Measurements from ENCODE around the gene F12.
"Not testable (repeated sequence)": the region's sequence is repeated elsewhere in the genome, so short reads cannot be mapped to it uniquely, and the experiment has no call there.

F12 gene

GRCh38 chr5:177425801-177426565 lies 16.6 kb upstream of the F12 start:
- DNase-seq (ENCODE audit: extremely low spot score), result peak; percentile 97
- TF ChIP-seq, protein P1, sequence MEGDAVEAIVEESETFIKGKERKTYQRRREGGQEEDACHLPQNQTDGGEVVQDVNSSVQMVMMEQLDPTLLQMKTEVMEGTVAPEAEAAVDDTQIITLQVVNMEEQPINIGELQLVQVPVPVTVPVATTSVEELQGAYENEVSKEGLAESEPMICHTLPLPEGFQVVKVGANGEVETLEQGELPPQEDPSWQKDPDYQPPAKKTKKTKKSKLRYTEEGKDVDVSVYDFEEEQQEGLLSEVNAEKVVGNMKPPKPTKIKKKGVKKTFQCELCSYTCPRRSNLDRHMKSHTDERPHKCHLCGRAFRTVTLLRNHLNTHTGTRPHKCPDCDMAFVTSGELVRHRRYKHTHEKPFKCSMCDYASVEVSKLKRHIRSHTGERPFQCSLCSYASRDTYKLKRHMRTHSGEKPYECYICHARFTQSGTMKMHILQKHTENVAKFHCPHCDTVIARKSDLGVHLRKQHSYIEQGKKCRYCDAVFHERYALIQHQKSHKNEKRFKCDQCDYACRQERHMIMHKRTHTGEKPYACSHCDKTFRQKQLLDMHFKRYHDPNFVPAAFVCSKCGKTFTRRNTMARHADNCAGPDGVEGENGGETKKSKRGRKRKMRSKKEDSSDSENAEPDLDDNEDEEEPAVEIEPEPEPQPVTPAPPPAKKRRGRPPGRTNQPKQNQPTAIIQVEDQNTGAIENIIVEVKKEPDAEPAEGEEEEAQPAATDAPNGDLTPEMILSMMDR (IDR thresholded peaks at IDR 0.05; ENCODE audit: control extremely low read depth, extremely low read depth, low read depth, missing control alignments), result no peak
- CTCF ChIA-PET, result interaction anchor here (0.7 to 23.4 kb wide), 8 partner anchors 10 to 67 kb away, joined by 3 to 347 read pairs (median 7); partner anchors contain the start of gene F12
- POLR2A ChIA-PET, result interaction anchor here (0.6 to 2.5 kb wide), 14 partner anchors 11 to 84 kb away, joined by 3 to 11 read pairs (median 4); partner anchors contain the start of gene PRR7

DNA sequence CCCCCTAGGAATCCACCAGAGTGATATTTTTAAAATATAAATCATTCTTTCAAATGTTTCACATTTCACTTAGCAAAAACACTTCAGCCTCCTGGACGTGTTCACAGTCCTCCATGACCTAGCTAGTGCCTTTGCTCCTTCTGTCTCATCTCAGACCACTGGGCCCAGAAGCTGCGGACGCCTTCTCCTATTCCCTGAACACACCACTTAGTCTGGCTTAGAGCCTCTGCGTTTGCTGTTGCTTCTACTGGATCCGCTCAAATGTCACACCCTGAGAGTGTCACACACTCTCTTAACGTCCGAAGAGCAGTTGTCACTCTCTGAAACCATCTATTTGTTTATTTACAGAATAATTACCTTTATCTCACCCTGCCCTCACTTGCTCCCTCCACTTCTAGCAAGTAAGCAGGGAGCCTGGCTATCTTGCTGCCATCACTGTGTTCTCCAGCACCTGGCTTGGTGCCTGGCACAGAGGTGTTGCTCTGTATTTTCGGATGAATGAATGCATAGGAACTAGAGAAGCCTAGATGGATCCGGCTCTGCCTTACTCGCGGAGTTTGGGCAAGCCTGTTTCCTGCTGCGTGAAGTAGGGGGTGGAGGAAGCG lies 15.9 kb upstream of the F12 start:
- TF ChIP-seq, protein P1 (IDR thresholded peaks at IDR 0.05; ENCODE audit: control extremely low read depth, extremely low read depth, low read depth, missing control alignments), result no peak
- CTCF ChIA-PET, result interaction anchor here (1.0 to 23.4 kb wide), 6 partner anchors 9 to 35 kb away, joined by 3 to 347 read pairs (median 7); partner anchors contain the start of gene F12
- POLR2A ChIA-PET, result interaction anchor here (0.9 to 2.5 kb wide), 4 partner anchors 19 to 85 kb away, joined by 4 to 11 read pairs (median 6); partner anchors contain the start of gene PRR7
- DNase-seq (ENCODE audit: extremely low spot score), result no peak

DNA sequence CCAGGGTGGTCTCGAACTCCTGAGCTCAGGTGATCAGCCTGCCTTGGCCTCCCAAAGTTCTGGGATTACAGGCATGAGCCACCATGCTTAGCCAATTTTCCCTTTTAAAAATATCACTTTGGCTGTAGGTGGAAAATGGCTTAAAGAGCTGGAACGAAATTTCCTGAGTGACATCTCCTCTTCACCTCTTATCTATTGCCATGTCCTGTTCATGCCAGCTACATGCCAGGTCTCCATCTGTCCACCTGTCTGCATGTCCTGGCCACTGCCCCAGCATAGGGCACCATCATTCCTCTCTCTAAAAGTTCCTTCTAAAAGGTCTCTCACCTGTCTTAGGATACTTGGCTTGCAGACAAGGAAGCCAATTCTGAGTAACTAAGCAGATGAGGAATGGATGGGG lies 14.3 kb upstream of the F12 start:
- CTCF ChIA-PET, result interaction anchor here (0.7 to 23.4 kb wide), 8 partner anchors 9 to 78 kb away, joined by 3 to 347 read pairs (median 4); partner anchors contain the start of gene F12
- no peak for DNase-seq (ENCODE audit: extremely low spot score)
- POLR2A ChIA-PET, result interaction anchor here (1.0 kb wide), 1 partner anchor 20 kb away, joined by 4 read pairs; no protein-coding TSS in a partner anchor
- TF ChIP-seq, protein P1 (IDR thresholded peaks at IDR 0.05; ENCODE audit: control extremely low read depth, extremely low read depth, low read depth, missing control alignments), result no peak

- no peak for DNase-seq (ENCODE audit: extremely low spot score)
- TF ChIP-seq, protein P1 (IDR thresholded peaks at IDR 0.05; ENCODE audit: control extremely low read depth, extremely low read depth, low read depth, missing control alignments), result no peak
- ChIA-PET POLR2A (no interaction called here), CTCF (interaction anchor here (1.4 to 23.4 kb wide), 4 partner anchors 15 to 79 kb away, joined by 3 to 347 read pairs (median 14); partner anchors contain the start of gene F12)
Observed at GRCh38 chr5:177421062-177421798, 11.9 kb upstream of the F12 start.

DNA sequence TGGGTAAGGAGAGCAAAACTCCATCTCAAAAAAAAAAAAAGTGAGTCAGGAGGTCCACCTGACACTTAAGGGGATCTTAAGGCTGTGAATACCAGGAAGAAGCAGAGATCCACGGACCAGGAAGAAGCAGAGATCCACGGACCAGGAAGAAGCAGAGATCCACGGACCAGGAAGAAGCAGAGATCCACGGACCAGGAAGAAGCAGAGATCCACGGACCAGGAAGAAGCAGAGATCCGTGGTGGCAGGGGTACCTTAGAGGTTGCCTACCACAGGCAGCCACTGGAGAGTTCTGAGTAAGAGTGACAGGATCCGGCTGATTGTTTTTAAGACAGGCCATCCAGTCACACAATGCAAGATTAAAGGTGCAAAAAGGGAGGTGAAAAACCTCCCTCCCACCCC lies 11.1 kb upstream of the F12 start:
- POLR2A ChIA-PET, result not testable (repeated sequence)
- CTCF ChIA-PET, result interaction anchor here (1.4 to 23.4 kb wide), 3 partner anchors 15 to 59 kb away, joined by 3 to 347 read pairs (median 23); partner anchors contain the start of gene F12

GRCh38 chr5:177419046-177419445 lies 9.7 kb upstream of the F12 start:
- TF ChIP-seq, protein P1 (IDR thresholded peaks at IDR 0.05; ENCODE audit: control extremely low read depth, extremely low read depth, low read depth, missing control alignments), result no peak
- ChIA-PET CTCF (interaction anchor here (0.8 to 23.4 kb wide), 3 partner anchors 13 to 36 kb away, joined by 3 to 347 read pairs (median 3); partner anchors contain the start of gene F12), POLR2A (no interaction called here)
- DNase-seq (ENCODE audit: extremely low spot score), result no peak

More for the DNA sequence above, 11.1 kb upstream of the F12 start:
- DNase-seq (ENCODE audit: extremely low spot score), result not testable (repeated sequence)

GRCh38 chr5:177417081-177417480 lies 7.7 kb upstream of the F12 start:
- ChIA-PET CTCF (interaction anchor here (0.7 to 23.4 kb wide), 8 partner anchors 11 to 48 kb away, joined by 3 to 549 read pairs (median 3); partner anchors contain the start of genes F12 and PRR7), POLR2A (interaction anchor here (0.6 kb wide), 1 partner anchor 436 kb away, joined by 3 read pairs; no protein-coding TSS in a partner anchor)
- DNase-seq (ENCODE audit: extremely low spot score), result not testable (repeated sequence)

Measured in GM10248 (cell line).